C4-2B (cell line): ENCODE results near the gene ABCC6.
A peak's percentile ranks its signal among the peaks of the same experiment; 100 is the strongest.
"Not testable (repeated sequence)": the region's sequence is repeated elsewhere in the genome, so short reads cannot be mapped to it uniquely, and the experiment has no call there.

ENCODE experiments used
- H3K27ac ChIP-seq: fragments of 450-650 bp; 2 replicates; pipeline ENCODE4 v1.5.1; 2017
- ZFX ChIP-seq: fragments of 450-650 bp; IDR thresholded peaks from 2 replicates; pipeline ENCODE4 v1.6.1; 2017
- TF ChIP-seq, protein P1 (sequence below): fragments of 450-650 bp; conservative IDR thresholded peaks from 2 replicates; pipeline ENCODE4 v1.5.1; 2017; ENCODE audit warnings: mild to moderate bottlenecking

The ABCC6 gene

DNA sequence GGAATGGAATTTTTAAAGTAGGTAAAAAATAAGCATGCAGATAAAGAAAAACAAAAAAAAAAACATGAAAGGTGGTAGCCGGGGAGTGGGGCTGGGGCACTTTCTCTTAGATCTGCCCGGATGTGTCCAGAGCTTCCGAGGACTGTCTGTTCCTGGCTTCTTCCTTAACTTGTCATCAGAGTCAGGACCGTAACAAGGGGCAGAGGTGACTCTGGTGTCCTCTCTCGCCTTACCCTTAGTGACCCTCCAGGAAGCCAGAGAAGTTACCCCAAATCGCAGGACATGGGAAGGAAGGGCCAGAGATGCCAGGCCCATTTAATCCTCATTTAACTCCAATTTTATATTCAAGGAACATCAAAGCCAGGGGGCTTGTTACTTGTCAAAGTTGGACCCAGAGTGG lies 115.5 kb downstream of the ABCC6 start:
- no peak overlapping the region for H3K27ac ChIP-seq
- TF ChIP-seq ZFX, result no peak

DNA sequence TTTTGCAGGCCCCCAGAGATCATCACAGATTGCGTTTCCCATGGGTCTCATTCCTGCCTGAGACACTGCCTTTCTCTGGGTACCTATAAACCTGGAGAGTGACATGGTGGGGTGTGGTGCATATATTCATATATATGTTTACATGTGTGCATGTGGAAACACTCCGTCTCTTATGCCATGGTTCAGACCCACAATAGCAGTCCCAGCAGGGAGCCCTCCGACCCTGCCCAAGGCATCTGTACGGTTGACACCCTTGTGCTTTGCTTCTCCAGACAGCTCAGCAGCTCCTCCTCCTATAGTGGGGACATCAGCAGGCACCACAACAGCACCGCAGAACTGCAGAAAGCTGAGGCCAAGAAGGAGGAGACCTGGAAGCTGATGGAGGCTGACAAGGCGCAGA lies 116.8 kb downstream of the ABCC6 start:
- no peak overlapping the region for H3K27ac ChIP-seq
- TF ChIP-seq ZFX, result no peak
- TF ChIP-seq, protein P1, sequence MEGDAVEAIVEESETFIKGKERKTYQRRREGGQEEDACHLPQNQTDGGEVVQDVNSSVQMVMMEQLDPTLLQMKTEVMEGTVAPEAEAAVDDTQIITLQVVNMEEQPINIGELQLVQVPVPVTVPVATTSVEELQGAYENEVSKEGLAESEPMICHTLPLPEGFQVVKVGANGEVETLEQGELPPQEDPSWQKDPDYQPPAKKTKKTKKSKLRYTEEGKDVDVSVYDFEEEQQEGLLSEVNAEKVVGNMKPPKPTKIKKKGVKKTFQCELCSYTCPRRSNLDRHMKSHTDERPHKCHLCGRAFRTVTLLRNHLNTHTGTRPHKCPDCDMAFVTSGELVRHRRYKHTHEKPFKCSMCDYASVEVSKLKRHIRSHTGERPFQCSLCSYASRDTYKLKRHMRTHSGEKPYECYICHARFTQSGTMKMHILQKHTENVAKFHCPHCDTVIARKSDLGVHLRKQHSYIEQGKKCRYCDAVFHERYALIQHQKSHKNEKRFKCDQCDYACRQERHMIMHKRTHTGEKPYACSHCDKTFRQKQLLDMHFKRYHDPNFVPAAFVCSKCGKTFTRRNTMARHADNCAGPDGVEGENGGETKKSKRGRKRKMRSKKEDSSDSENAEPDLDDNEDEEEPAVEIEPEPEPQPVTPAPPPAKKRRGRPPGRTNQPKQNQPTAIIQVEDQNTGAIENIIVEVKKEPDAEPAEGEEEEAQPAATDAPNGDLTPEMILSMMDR, result no peak

- H3K27ac ChIP-seq, result no peak overlapping the region
- TF ChIP-seq, protein P1, result no peak
- no peak for TF ChIP-seq ZFX
These were observed 117.6 kb downstream of the ABCC6 start for GRCh38 chr16:16105646-16106045.

GRCh38 chr16:16104804-16105141 lies 118.5 kb downstream of the ABCC6 start:
- H3K27ac ChIP-seq, result not testable (repeated sequence)

GRCh38 chr16:16104132-16104803 lies 119.0 kb downstream of the ABCC6 start:
- H3K27ac ChIP-seq, result not testable (repeated sequence)

GRCh38 chr16:16102738-16103137 lies 120.6 kb downstream of the ABCC6 start:
- TF ChIP-seq, protein P1, result no peak
- TF ChIP-seq ZFX, result no peak
- no peak overlapping the region; the same call in 1 of the 2 replicates for H3K27ac ChIP-seq

- TF ChIP-seq, protein P1, result no peak
- TF ChIP-seq ZFX, result no peak
- peak overlapping the region; percentile 27 for H3K27ac ChIP-seq
These were observed 121.7 kb downstream of the ABCC6 start for GRCh38 chr16:16101585-16101984.

- peak overlapping the region; percentile 93 for H3K27ac ChIP-seq
- TF ChIP-seq ZFX, result no peak
- TF ChIP-seq, protein P1, result no peak
These were observed 122.7 kb downstream of the ABCC6 start for GRCh38 chr16:16100631-16101030.

DNA sequence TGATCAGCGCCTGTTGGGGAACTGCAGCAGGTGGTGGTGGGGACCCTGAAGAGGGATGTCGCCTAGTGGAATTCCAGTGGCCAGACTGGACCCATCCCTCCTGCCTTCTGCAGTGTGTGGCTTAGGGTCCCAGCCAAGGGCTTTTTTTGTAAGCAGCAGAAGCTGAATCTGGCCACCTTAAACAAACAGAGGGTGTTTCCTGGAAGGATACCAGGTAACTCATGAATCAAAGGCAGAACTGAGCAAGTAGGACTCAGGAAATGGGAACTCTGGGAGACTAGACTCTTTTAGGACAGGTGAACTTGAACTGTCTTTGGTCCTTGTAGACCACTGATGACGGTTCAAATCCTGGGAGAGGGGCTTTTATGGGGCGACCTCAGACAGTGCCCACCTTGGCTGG lies 124.0 kb downstream of the ABCC6 start:
- peak overlapping the region; percentile 93 for H3K27ac ChIP-seq
- TF ChIP-seq ZFX, result no peak
- TF ChIP-seq, protein P1, result no peak
